A549 (cell line): ENCODE data around the gene STAT4.

Source experiments
- CHD4 ChIP-seq: fragments of 200-600 bp; sonication (generic); IDR thresholded peaks from 2 replicates; pipeline ENCODE4 v1.6.1; 2016; ENCODE audit warnings: antibody characterized with exemption, mild to moderate bottlenecking, borderline replicate concordance
- EHF ChIP-seq: fragments of 250-450 bp; sonication (Bioruptor Pico); IDR thresholded peaks from 2 replicates; pipeline ENCODE4 v1.5.0; 2020; ENCODE audit warnings: mild to moderate bottlenecking
- EHMT2 ChIP-seq: fragments of 200-600 bp; sonication (generic); IDR thresholded peaks from 2 replicates; pipeline ENCODE4 v1.6.1; 2016; ENCODE audit warnings: antibody characterized with exemption, low read depth, mild to moderate bottlenecking, moderate library complexity
- JUNB ChIP-seq: fragments of >200 bp; sonication (Bioruptor Twin); formaldehyde crosslinking; IDR thresholded peaks from 2 replicates; pipeline ENCODE4 v1.6.1; 2016
- MAZ ChIP-seq: fragments of 150-350 bp; IDR thresholded peaks from 2 replicates; pipeline ENCODE4 v1.6.1; 2014; ENCODE audit warnings: antibody characterized with exemption, low read depth, low read length, borderline replicate concordance
- TF ChIP-seq, protein P1 (sequence below): fragments of >200 bp; sonication (Bioruptor Twin); formaldehyde crosslinking; IDR thresholded peaks from 3 replicates; pipeline ENCODE4 v1.5.1; 2016

GRCh38 chr2:191050640-191050987 lies 100.2 kb downstream of the STAT4 start:
- TF ChIP-seq CHD4 (no peak), MAZ (no peak), JUNB (no peak; the same call in 1 of the 2 replicates), EHF (CRISPR knock-in tag) (no peak), EHMT2 (no peak)
- TF ChIP-seq, protein P1, sequence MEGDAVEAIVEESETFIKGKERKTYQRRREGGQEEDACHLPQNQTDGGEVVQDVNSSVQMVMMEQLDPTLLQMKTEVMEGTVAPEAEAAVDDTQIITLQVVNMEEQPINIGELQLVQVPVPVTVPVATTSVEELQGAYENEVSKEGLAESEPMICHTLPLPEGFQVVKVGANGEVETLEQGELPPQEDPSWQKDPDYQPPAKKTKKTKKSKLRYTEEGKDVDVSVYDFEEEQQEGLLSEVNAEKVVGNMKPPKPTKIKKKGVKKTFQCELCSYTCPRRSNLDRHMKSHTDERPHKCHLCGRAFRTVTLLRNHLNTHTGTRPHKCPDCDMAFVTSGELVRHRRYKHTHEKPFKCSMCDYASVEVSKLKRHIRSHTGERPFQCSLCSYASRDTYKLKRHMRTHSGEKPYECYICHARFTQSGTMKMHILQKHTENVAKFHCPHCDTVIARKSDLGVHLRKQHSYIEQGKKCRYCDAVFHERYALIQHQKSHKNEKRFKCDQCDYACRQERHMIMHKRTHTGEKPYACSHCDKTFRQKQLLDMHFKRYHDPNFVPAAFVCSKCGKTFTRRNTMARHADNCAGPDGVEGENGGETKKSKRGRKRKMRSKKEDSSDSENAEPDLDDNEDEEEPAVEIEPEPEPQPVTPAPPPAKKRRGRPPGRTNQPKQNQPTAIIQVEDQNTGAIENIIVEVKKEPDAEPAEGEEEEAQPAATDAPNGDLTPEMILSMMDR, result no peak
